Keratinocyte (primary cell): ENCODE results near the gene YY1. TPM values are rescaled to one million over a fixed set of nuclear protein-coding genes. Genes with fewer than 3 reads are reported as not detected.

ENCODE experiments used
- DNase-seq: peaks from one replicate; pipeline ENCODE4 v3.0.0-alpha.2; 2011; ENCODE audit warnings: low read depth, missing footprints, low spot score
- FAIRE-seq: peaks from 2 replicates; lab custom pipeline; 2011; peaks lifted over from hg19 to GRCh38; lab: Jason Lieb, UNC
- H2AFZ ChIP-seq: 2 replicates; pipeline ENCODE4 v1.6.0; 2012; ENCODE audit warnings: low read length, control low read depth, inconsistent platforms; ENCODE audit not compliant: control insufficient read depth
- H3K27ac ChIP-seq: 2 replicates; pipeline ENCODE4 v1.5.1; 2011; ENCODE audit warnings: low read length; ENCODE audit not compliant: control insufficient read depth, insufficient read depth
- H3K27me3 ChIP-seq: 3 replicates; pipeline ENCODE4 v1.6.0; 2011; ENCODE audit warnings: low read length; ENCODE audit not compliant: control insufficient read depth, insufficient read depth; ENCODE audit errors: extremely low read depth
- H3K36me3 ChIP-seq, 2 experiments: 2 replicates in 1 of 2; 3 replicates in 1 of 2; pipeline ENCODE4 v1.5.1; 2011; ENCODE audit warnings: low read length in 2 of 2, mild to moderate bottlenecking in 1 of 2; ENCODE audit not compliant: control insufficient read depth in 2 of 2, insufficient read depth in 2 of 2; ENCODE audit errors: extremely low read depth in 1 of 2
- H3K4me1 ChIP-seq: 3 replicates; pipeline ENCODE4 v1.5.1; 2011; ENCODE audit warnings: low read length; ENCODE audit not compliant: control insufficient read depth, insufficient read depth; ENCODE audit errors: extremely low read depth
- H3K4me2 ChIP-seq: 3 replicates; pipeline ENCODE4 v1.6.0; 2011; ENCODE audit warnings: low read depth, low read length; ENCODE audit not compliant: control insufficient read depth, insufficient read depth; ENCODE audit errors: extremely low read depth
- H3K4me3 ChIP-seq, 3 experiments: fragments of 200-600 bp in 1 of 3; sonication (generic) in 1 of 3; 2 replicates in 2 of 3; 3 replicates in 1 of 3; pipeline ENCODE4 v1.5.1; 2011 to 2016; ENCODE audit warnings: low read length in 3 of 3, mild to moderate bottlenecking in 3 of 3, control low read depth in 2 of 3, inconsistent platforms in 1 of 3, low read depth in 1 of 3, mixed read lengths in 1 of 3, mixed run types in 1 of 3, moderate library complexity in 1 of 3; ENCODE audit not compliant: control insufficient read depth in 2 of 3, insufficient read depth in 2 of 3; ENCODE audit errors: extremely low read depth in 1 of 3
- H3K79me2 ChIP-seq: 2 replicates; pipeline ENCODE4 v1.6.0; 2012; ENCODE audit warnings: low read length; ENCODE audit not compliant: control insufficient read depth, insufficient read depth
- H3K9ac ChIP-seq: 3 replicates; pipeline ENCODE4 v1.6.0; 2011; ENCODE audit warnings: low read length; ENCODE audit not compliant: control insufficient read depth, insufficient read depth; ENCODE audit errors: extremely low read depth
- H3K9me1 ChIP-seq: 3 replicates; pipeline ENCODE4 v1.6.0; 2011; ENCODE audit warnings: low read length; ENCODE audit not compliant: control insufficient read depth, insufficient read depth; ENCODE audit errors: extremely low read depth
- H3K9me3 ChIP-seq: 2 replicates; pipeline ENCODE4 v1.5.1; 2012; ENCODE audit warnings: low read depth, low read length; ENCODE audit not compliant: control insufficient read depth
- H4K20me1 ChIP-seq: 3 replicates; pipeline ENCODE4 v1.6.0; 2011; ENCODE audit warnings: low read length; ENCODE audit not compliant: control insufficient read depth, insufficient read depth; ENCODE audit errors: extremely low read depth
- EZH2 ChIP-seq: IDR thresholded peaks from one replicate; pipeline ENCODE4 v1.6.1; 2012; ENCODE audit warnings: inconsistent platforms, mild to moderate bottlenecking, low read length, moderate library complexity
- dilution Hi-C: fragments of 300-500 bp; cut with MboI; formaldehyde crosslinking; loops from one replicate; pipeline ENCODE4 v1.7.0; 2020; ENCODE audit warnings: low sequenced_read_pairs; ENCODE audit not compliant: extremely low pct_ligation_motif_present
- polyA plus RNA-seq, 5 experiments: library from polyadenylated mRNA; depleted of rRNA in 3 of 5; stranded (reverse) in 3 of 5; stranded (forward) in 1 of 5; unstranded in 1 of 5; fragments of >200 nt; gene quantifications; 1 replicate in 1 of 5; 2 replicates in 3 of 5; 3 replicates in 1 of 5; pipeline versions ENCODE4 v1.2.1 to v1.2.3, GENCODE V29; 2011 to 2012; ENCODE audit warnings: missing spikeins in 2 of 5, low read depth in 1 of 5, low replicate concordance in 1 of 5
- TF ChIP-seq, protein P1 (sequence below), 3 experiments: IDR thresholded peaks in 1 of 3; conservative IDR thresholded peaks in 1 of 3; optimal IDR thresholded peaks in 1 of 3; 2 replicates in 2 of 3; 3 replicates in 1 of 3; pipeline versions ENCODE3 to v1.5.1; 2011; ENCODE audit warnings: low read length in 3 of 3, mild to moderate bottlenecking in 3 of 3, moderate library complexity in 2 of 3, control low read depth in 1 of 3, inconsistent platforms in 1 of 3; ENCODE audit not compliant: insufficient read depth in 2 of 3; ENCODE audit errors: extremely low read depth in 1 of 3

Gene YY1
- polyA plus RNA-seq, 1 donor (not counting 4 experiments of a cell fraction or from before 2014, with no cell fraction given) = 65.6 TPM

DNA sequence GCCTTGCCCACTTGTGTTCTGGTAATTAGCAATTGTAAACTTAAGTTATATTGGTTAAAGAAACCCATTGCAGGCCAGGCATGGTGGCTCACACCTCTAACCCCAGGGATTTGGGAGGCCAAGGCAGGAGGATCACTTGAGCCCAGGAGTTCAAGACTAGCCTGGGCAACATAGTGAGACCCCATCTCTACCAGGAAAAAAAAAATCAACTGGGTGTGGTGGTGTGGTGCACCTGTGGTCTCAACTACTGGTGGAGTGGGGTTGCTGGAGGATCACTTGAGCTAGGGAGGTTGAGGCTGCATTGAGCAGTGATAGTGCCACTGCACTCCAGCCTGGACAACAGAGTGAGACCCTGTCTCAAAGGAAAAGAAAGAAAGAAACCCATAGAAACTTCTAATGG, 13.7 kb downstream of the YY1 start:
- no peak for DNase-seq
- Histone ChIP-seq H3K9ac (no peak overlapping the region), H3K9me3 (no peaks in the 10 kb centered on the region), H3K36me3 (no peaks in the 10 kb centered on the region), H3K4me1 (no peaks in the 10 kb centered on the region), H4K20me1 (peaks cover 29% of the 10 kb centered on the region), H3K4me3 (no peak overlapping the region), H3K27ac (no peak overlapping the region), H2AFZ (no peak overlapping the region), H3K4me2 (no peak overlapping the region), H3K79me2 (peaks cover 99% of the 10 kb centered on the region), H3K9me1 (peaks cover 2% of the 10 kb centered on the region), H3K27me3 (no peaks in the 10 kb centered on the region)
- no peak for TF ChIP-seq EZH2
- TF ChIP-seq, protein P1, sequence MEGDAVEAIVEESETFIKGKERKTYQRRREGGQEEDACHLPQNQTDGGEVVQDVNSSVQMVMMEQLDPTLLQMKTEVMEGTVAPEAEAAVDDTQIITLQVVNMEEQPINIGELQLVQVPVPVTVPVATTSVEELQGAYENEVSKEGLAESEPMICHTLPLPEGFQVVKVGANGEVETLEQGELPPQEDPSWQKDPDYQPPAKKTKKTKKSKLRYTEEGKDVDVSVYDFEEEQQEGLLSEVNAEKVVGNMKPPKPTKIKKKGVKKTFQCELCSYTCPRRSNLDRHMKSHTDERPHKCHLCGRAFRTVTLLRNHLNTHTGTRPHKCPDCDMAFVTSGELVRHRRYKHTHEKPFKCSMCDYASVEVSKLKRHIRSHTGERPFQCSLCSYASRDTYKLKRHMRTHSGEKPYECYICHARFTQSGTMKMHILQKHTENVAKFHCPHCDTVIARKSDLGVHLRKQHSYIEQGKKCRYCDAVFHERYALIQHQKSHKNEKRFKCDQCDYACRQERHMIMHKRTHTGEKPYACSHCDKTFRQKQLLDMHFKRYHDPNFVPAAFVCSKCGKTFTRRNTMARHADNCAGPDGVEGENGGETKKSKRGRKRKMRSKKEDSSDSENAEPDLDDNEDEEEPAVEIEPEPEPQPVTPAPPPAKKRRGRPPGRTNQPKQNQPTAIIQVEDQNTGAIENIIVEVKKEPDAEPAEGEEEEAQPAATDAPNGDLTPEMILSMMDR (optimal IDR thresholded peaks at IDR 0.05 in 1 of 3, IDR thresholded peaks at IDR 0.05 in 1 of 3, conservative IDR thresholded peaks at IDR 0.05 in 1 of 3; ENCODE audit: extremely low read depth in 1 of 3, insufficient read depth in 2 of 3, low read length in 3 of 3) = no peak
- no peak for FAIRE-seq
- dilution Hi-C loops = no loop called here

DNA sequence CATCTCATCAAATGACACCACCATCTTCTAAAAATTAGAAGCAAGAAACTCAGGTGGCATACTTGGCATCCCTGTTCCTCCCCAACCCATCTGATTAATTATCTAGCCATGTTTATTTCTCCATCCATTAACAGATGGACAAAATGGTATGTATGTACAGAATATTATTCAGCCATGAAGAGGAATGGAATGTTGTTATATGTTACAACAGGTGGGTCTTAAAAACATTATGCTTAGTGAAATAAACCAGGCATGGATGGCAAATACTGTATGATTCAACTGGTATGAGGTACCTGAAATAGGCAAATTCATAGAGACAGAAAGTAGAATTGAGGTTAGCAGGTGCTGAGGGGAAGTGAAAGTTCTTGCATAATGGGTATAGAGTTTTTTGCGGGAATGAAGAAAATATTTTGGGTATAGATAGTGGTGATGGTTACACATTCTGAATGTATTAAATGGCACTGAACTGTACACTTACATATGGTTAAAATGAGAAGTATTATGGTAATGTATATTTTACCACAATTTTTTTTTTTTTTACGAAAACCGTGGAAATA, 17.5 kb downstream of the YY1 start:
- Histone ChIP-seq H4K20me1 (peaks cover 45% of the 10 kb centered on the region), H3K9me1 (peaks cover 2% of the 10 kb centered on the region), H3K9ac (no peak overlapping the region), H3K27me3 (no peaks in the 10 kb centered on the region), H3K4me2 (no peak overlapping the region), H3K79me2 (peaks cover 98% of the 10 kb centered on the region), H3K4me3 (no peak overlapping the region), H3K27ac (no peak overlapping the region), H3K36me3 (peaks cover 0 to under 1% of the 10 kb centered on the region in 2 experiments), H3K4me1 (no peaks in the 10 kb centered on the region), H2AFZ (no peak overlapping the region), H3K9me3 (no peaks in the 10 kb centered on the region)
- no peak for FAIRE-seq
- no peak for TF ChIP-seq EZH2
- TF ChIP-seq, protein P1 (optimal IDR thresholded peaks at IDR 0.05 in 1 of 3, IDR thresholded peaks at IDR 0.05 in 1 of 3, conservative IDR thresholded peaks at IDR 0.05 in 1 of 3; ENCODE audit: extremely low read depth in 1 of 3, insufficient read depth in 2 of 3, low read length in 3 of 3) = no peak
- dilution Hi-C loops = no loop called here
- no peak for DNase-seq
